T1000 (cell line): ENCODE data around the gene CHSY3.

Experiments
- DNase-seq: peaks from one replicate; lab custom pipeline; 2025; ENCODE audit warnings: mixed read lengths; lab: John Stamatoyannopoulos, UW

Gene CHSY3

DNA sequence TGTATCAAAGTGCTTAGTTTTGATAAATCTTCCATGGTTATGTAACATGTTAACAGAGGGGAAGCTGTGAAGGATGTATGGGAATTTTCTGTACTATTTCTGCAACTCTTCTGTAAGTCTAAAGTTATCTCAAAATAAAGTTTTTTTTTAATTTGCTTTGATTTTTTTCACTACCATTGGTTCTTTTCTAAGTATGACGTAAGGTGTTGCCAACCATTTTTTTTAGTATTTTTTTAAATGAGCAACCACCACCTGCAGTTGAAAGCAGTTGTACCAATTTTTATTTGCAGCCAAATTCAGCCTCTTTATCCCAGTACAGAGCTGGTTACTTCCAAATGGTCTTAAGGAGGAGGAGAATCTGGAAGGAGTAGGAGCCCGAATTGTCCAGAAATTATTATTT is 192.2 kb downstream of the CHSY3 start:
- no peak for DNase-seq

GRCh38 chr5:130099008-130099407 is 194.7 kb downstream of the CHSY3 start:
- no peak for DNase-seq

GRCh38 chr5:130102375-130102774 is 198.1 kb downstream of the CHSY3 start:
- DNase-seq: no peak

GRCh38 chr5:130102960-130103359 is 198.7 kb downstream of the CHSY3 start:
- DNase-seq: no peak

- DNase-seq: no peak
These were observed 200.8 kb downstream of the CHSY3 start for GRCh38 chr5:130104895-130105688.

GRCh38 chr5:130106480-130106879 is 202.2 kb downstream of the CHSY3 start:
- no peak for DNase-seq

DNA sequence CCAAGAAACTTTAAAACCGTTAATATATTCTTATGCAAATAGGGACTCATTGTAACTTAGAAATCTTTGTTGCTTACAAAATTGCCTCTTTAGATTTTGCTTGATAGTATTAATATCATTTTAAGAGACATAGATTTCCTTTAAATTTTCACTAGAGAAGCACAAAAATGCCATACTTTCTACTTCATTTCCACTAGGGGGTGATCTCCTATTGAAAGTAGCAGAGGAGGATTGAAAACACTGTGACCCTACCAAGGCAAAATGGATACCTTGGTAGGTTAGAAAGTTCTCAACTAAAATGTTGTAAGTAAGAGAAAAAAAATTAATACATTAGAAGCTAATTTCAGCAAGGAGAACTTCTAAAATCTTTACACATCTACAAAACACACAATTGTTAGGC is 204.9 kb downstream of the CHSY3 start:
- DNase-seq: no peak

DNA sequence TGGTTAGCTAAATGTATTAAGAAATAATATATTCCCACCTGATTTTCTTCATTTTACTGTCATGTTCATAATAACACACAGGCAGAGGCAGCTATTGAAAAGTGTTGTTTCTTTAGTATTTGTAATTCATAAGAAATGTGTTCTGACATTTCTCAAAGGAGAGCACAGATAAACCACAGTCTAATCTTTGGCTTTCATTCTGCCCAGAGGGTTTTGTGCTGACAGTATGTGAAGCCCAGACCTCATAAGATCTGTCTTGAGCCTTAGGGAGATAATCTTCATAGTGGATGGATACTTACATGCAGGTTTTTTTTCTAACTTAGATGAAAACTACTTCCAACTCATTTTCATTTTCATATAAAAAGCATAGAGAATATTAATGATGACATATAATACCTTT is 206.1 kb downstream of the CHSY3 start:
- no peak for DNase-seq

DNA sequence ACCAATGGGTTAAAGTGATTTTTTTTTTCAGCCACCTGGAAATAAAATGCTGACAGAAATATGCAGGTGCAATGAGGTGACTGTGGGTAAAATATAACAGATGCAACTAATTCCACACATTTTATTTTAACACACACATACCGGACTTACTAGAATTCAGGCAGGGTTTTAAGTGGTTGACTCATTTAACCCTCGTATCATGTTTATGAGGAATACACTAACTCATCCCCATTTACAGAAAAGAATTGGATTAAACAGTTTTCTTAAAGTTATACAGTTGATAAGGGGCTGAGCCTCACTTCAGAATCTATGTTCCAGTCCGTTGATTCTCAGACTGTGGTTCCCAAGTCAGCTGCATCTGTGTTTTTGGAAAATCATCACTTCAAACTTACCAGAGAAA is 207.5 kb downstream of the CHSY3 start:
- no peak for DNase-seq

DNA sequence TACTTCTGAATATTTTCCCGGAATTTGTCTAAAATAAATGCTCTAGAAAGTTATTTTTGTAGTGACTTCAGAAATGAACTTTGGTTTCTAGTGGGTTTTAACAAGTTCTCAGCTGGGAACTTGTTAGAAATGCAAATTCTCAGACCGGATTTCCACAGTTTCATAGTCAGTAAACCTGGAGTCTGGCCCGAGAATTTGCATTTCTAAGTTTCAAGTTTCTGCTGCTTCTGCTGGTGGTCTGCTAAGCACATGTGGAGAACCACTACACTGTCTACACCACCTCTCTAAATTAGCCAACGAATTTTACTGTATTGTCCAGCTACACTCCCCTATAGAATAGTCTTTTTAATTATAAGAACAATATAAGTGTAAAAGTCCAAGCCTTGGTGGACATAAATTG is 208.0 kb downstream of the CHSY3 start:
- DNase-seq: no peak

DNA sequence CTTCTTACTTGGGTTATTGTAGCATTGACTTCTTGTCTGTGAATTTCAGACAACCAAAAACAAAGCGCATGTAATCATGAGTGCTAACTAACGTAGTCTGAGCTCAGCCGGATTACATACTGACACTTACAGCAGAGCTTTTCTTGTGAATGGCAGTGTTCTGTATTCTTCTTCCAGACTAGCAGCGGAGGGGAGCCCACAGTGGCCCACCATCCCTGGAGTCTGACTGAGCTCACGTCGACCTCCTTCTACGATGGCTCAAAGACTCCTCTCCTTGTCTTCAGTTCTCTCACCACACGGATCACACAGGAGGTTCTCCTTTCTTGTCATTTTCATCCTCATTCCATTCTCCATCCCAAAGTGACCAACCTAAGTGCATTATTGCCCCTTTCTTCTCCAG is 211.4 kb downstream of the CHSY3 start:
- DNase-seq: no peak

DNA sequence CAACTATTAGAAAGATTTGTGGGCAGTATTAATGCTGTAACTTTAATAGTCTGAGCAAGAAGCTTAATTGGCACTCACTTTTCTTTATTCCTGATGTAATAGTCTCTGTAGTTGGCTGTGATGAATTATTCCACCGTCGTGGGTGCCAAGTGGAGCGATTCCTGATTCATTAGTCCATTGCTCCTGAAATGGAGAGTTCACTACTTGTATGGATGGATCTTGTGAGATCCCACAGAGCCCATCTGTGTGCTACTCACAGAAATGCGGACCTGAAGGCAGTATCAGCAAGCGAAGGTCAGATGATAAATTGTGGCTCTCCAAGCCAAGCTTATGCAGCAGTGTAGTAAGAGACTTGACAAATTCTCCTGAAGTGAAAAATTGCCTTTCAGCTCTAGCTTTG is 212.2 kb downstream of the CHSY3 start:
- DNase-seq: no peak

- DNase-seq: no peak
These were observed 212.7 kb downstream of the CHSY3 start for GRCh38 chr5:130116972-130117371.

GRCh38 chr5:130126746-130127145 is 222.5 kb downstream of the CHSY3 start:
- no peak for DNase-seq

GRCh38 chr5:130135506-130135905 is 231.2 kb downstream of the CHSY3 start:
- no peak for DNase-seq

DNA sequence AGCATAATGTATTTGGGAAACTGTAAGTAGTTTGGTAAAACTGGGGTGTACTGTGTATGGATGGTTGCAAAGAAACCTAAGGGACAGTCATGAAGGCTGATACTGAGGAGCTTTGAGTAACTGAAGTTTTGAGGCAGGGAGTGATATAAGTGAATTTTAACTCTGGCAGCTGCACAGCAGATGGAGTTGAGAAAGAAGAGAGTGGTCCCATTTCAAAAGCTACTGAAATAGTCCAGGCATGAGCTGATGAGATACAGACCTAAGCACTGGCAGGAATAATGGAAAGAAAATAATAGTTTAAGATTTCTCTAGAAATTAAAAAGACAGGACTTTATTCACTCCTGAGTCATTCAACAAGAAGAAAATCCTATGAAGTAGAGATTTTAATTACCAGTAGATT is 232.0 kb downstream of the CHSY3 start:
- no peak for DNase-seq

DNA sequence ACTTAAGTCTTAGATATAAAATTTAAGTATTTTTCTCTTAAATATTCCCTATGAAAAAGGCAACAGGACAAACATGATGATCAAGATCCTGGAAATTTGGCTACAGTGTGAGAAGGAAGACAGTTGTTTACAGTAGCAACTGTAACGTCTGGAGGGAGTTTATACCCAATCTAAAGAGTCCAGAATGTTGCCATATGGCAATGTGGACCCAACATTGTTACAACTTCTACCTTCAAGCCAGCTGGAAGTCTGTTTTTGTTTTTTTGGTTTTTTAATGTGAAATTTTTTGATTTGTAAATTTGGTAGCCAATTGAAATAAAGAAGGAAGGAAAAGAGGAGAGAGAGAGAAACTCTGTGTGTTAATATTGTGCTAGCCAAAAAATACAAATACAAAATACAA is 233.4 kb downstream of the CHSY3 start:
- no peak for DNase-seq

DNA sequence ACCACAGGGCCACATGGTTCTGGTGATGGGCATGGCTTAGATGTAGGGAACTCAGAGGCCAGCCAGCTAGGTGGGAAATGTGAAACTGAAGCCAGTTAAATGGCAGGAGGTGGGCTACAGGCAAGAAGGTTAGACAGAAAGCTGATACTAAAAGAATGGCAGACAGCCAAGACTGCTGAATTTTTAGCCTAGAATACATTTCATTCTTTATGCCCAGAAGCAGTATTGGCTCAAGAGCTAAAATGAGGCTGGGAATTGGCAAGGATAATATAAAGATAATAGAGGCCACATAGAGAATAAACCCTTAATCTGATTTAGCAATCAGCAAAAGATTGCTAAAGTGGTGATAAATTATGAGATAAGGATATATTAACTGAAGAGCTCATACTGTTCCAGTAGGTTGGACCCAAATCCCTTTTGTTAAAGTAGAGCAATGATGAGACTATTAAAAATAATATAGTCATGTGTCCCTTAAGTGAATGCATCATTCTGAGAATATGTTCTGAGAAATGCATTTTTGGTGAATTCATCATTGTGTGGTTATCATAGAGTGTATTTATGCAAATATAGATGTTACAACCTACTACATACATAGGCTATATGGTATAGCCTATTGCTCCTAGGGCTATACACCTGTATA is 234.3 kb downstream of the CHSY3 start:
- DNase-seq: no peak

DNA sequence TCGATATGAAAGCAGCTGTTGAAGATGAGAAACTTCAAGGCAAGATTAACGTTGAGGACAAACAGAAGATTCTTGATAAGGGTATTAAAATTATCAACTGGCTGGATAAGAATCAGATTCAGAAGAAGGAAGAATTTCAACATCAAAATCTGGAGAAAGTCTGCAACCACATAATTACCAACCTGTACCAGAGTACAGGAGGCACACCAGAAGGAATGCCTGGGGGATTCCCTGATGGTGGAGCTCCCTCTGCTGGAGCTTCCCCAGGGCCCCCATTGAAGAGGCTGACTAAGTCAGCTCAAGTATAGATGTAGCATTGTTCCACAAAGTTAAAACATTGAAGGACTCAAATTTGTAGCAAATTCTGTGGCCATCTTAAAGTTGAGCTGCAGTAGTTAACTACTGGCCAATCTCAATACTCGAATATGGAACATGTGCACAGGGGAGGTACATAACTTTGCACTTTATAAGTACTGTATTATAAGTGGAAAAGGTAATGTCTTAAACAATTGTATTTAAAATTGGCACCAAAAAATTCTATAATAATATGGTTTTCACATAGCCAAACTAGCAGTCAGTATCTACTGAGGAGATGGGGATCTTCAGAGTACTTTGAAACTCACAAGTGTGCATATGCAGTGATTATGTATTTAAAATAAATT is 237.5 kb downstream of the CHSY3 start:
- DNase-seq: no peak

DNA sequence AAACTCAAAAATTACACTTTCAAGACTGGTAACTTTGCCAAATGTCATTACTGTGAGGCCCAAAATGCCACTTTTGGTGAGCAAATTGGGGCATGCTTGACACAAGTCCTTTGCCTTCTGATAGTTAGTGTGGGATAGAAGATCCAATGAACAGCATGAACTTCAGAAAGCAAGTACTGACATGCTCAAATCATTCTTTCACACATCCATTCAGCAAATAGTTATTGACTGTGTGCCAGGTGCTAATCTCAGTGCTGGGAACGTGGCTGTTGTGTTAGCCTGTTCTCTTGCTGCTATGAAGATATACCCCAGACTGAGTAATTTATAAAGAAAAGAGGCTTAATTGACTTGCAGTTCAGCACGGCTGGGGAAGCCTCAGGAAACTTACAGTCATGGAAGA is 247.0 kb downstream of the CHSY3 start:
- no peak for DNase-seq

- DNase-seq: no peak
These were observed 251.2 kb downstream of the CHSY3 start for GRCh38 chr5:130155345-130156011.

- DNase-seq: no peak
These were observed 253.8 kb downstream of the CHSY3 start for GRCh38 chr5:130158036-130158435.

DNA sequence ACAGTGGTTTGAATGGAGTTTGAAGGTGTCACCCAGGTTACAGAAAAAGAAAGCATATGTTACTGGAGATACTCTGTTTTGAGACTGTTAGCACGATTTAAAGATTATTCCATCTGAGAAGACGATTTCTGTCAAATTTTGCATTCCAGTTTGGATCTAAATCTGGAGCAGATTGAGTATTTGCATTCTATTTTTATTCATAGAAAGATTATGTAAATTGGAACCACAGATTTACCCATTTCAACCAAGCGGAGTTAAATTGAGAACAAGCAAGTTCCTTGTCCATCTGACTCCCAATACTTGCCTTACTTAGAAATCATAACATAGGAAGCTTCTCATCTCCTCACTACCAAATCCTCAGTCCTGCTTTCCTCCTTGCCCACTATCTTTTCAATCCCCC is 255.7 kb downstream of the CHSY3 start:
- no peak for DNase-seq
